Panc1 (cell line): ENCODE results near the gene FAM98C.

ENCODE experiments used
- CTCF ChIP-seq: fragments of 450-650 bp; IDR thresholded peaks from 2 replicates; pipeline ENCODE4 v1.5.1; 2017; ENCODE audit warnings: mild to moderate bottlenecking
- POLR2AphosphoS5 ChIP-seq: IDR thresholded peaks from 2 replicates; pipeline ENCODE4 v1.6.1; 2012; ENCODE audit warnings: mild to moderate bottlenecking, low read depth, low read length, moderate library complexity
- REST ChIP-seq, 2 experiments: IDR thresholded peaks; 2 replicates each; pipeline ENCODE4 v1.6.1; 2011 to 2012; ENCODE audit warnings: low read depth in 2 of 2, control low read depth in 1 of 2, low read length in 1 of 2, mild to moderate bottlenecking in 1 of 2, moderate library complexity in 1 of 2; ENCODE audit not compliant: insufficient read depth in 1 of 2

GRCh38 chr19:38437295-38437694 lies 34.4 kb downstream of the FAM98C start:
- TF ChIP-seq CTCF (no peak), POLR2AphosphoS5 (no peak), REST (IDR thresholded peaks at IDR 0.05; ENCODE audit: insufficient read depth in 1 of 2, low read depth in 2 of 2, low read length in 1 of 2) (no peak)
